Measurements from ENCODE around the gene POLRMT.

POLRMT gene

DNA sequence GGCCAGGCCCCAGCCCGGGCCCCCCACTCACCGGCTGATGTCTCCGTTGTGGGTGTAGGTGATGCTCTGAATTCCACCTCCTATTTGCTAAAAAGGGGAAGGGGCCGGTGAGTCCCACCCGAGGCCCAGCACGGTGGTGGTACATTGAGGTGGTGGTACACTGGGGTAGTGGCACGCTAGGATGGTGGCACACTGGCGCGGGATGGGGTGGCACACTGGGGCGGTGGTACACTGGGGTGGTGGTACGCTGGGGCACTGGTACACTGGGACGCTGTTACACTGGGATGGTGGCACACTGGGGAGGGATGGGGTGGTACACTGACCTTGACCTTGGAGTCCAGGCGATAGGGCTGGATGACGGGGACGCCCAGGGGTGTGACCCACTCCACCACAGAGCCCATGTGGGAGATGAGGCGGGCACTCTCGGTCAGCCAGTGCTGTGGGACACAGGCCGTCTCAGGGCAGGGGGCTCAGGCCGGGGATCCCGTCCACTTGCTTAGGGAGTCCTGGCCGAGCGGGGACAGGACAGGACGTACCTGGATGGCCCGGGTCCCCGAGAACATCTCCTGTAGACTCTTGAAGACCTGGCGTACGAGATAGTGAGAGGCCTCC lies 14.6 kb downstream of the POLRMT start:
- Histone ChIP-seq H3K9me3 (ENCODE audit: control insufficient read depth, low read length) (no peaks in the 10 kb centered on the region), H3K27ac (no peak overlapping the region), H3K4me1 (no peaks in the 10 kb centered on the region), H3K4me3 (ENCODE audit: low read depth, low read length) (no peak overlapping the region), H3K27me3 (ENCODE audit: control insufficient read depth, insufficient read depth, low read length) (no peaks in the 10 kb centered on the region), H3K79me2 (no peaks in the 10 kb centered on the region), H2AFZ (no peak overlapping the region), H3K9ac (no peak overlapping the region), H3K4me2 (ENCODE audit: low read length) (no peak overlapping the region), H3K36me3 (ENCODE audit: control insufficient read depth, insufficient read depth, low read length) (no peaks in the 10 kb centered on the region)
- TF ChIP-seq, protein P1, sequence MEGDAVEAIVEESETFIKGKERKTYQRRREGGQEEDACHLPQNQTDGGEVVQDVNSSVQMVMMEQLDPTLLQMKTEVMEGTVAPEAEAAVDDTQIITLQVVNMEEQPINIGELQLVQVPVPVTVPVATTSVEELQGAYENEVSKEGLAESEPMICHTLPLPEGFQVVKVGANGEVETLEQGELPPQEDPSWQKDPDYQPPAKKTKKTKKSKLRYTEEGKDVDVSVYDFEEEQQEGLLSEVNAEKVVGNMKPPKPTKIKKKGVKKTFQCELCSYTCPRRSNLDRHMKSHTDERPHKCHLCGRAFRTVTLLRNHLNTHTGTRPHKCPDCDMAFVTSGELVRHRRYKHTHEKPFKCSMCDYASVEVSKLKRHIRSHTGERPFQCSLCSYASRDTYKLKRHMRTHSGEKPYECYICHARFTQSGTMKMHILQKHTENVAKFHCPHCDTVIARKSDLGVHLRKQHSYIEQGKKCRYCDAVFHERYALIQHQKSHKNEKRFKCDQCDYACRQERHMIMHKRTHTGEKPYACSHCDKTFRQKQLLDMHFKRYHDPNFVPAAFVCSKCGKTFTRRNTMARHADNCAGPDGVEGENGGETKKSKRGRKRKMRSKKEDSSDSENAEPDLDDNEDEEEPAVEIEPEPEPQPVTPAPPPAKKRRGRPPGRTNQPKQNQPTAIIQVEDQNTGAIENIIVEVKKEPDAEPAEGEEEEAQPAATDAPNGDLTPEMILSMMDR (IDR thresholded peaks at IDR 0.05) = no peak

DNA sequence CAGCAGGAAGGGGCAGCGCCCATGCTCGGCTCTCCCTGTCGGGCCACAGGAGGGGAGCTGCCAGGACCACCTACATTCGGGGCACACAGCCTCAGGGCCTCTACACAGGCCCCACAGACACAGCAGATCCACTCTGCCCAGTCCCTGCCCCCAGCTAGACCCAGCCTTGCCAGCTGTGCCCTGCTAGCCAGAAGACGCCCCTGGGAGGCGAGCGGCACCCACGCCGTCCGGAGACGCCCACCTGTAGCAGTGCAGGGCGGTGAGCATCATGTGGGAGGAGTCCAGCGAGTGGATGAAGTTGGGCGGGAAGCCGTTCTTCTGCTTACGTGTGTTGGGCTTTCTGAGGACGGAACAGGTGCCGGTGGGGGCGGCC lies 15.1 kb downstream of the POLRMT start:
- no peak overlapping the region for H3K9ac ChIP-seq
- no peak overlapping the region for H3K4me3 ChIP-seq (ENCODE audit: low read depth, low read length)
- no peaks in the 10 kb centered on the region for H3K27me3 ChIP-seq (ENCODE audit: control insufficient read depth, insufficient read depth, low read length)
- TF ChIP-seq, protein P1 (IDR thresholded peaks at IDR 0.05) = no peak
- H3K9me3 ChIP-seq (ENCODE audit: control insufficient read depth, low read length) = no peaks in the 10 kb centered on the region
- no peak overlapping the region for H3K4me2 ChIP-seq (ENCODE audit: low read length)
- H3K4me1 ChIP-seq = no peaks in the 10 kb centered on the region
- no peak overlapping the region for H2AFZ ChIP-seq
- H3K36me3 ChIP-seq (ENCODE audit: control insufficient read depth, insufficient read depth, low read length) = no peaks in the 10 kb centered on the region
- no peaks in the 10 kb centered on the region for H3K79me2 ChIP-seq
- no peak overlapping the region for H3K27ac ChIP-seq

DNA sequence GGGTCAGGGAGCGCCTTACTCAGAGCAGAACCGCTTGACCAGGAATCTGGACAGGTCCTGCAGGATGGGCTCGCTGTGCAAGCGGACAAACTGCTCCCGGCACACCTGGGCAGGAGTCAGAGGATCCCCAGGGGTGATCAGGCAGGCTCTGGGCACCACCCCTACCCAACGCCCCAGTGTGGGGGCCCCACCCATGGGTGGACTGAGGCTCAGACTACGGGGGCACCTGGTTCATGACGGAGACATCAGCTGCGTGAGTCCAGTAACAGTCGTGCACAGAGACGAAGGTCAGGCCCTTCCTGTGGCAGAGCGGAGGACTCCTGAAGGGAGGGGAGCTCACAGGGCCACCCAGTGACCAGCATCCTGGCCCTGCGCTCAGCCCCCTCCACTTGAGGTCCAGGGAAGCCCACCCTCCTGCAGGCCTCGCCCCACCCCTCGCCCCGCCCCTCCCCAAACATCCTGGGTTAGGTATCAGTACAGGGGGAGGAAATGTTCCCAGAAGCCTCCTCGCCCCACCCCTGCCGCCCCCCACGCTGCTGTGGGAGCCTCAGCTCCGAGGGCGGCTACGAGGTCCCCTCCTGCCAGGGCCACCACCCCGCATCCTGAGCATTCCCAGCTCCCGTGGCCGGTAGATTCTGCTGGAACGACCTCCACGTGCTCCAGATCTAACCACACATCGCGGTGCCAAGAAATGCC lies 15.6 kb downstream of the POLRMT start:
- H3K4me1 ChIP-seq = no peaks in the 10 kb centered on the region
- no peaks in the 10 kb centered on the region for H3K36me3 ChIP-seq (ENCODE audit: control insufficient read depth, insufficient read depth, low read length)
- no peak overlapping the region for H3K4me2 ChIP-seq (ENCODE audit: low read length)
- H3K9ac ChIP-seq = no peak overlapping the region
- no peaks in the 10 kb centered on the region for H3K27me3 ChIP-seq (ENCODE audit: control insufficient read depth, insufficient read depth, low read length)
- no peak overlapping the region for H2AFZ ChIP-seq
- H3K79me2 ChIP-seq = no peaks in the 10 kb centered on the region
- no peaks in the 10 kb centered on the region for H3K9me3 ChIP-seq (ENCODE audit: control insufficient read depth, low read length)
- H3K4me3 ChIP-seq (ENCODE audit: low read depth, low read length) = no peak overlapping the region
- TF ChIP-seq, protein P1 (IDR thresholded peaks at IDR 0.05) = no peak
- no peak overlapping the region for H3K27ac ChIP-seq

DNA sequence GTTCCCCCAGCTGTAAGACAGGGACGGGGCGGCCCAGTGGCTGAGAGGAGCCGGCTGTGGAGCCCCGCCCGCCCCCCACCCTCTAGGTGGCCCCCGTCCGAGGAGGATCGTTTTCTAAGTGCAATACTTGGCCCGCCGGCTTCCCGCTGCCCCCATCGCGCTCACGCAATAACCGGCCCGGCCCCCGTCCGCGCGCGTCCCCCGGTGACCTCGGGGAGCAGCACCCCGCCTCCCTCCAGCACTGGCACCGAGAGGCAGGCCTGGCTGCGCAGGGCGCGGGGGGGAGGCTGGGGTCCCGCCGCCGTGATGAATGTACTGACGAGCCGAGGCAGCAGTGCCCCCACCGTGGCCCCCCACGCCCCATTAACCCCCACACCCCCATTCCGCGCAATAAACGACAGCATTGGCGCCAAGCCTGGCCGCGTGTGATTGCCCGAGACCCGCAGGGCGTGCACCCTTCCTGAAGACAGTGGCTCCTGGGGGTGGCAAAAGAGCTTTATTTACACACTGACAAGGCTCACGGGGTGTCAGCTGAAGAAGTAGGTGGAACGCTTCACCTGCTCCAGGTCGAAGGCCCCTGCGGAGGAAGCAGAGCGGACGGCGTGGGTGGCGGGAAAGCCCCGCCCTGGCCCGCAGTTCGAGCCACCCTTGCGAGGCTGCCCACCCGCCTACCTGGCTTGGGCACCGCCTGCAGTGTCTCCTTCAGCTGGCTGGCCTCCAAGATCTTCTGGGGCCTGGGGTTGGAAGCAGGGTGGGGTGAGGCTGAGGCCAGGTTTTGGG lies 16.4 kb downstream of the POLRMT start:
- Histone ChIP-seq H3K79me2 (no peaks in the 10 kb centered on the region), H3K9ac (no peak overlapping the region), H2AFZ (no peak overlapping the region), H3K9me3 (ENCODE audit: control insufficient read depth, low read length) (no peaks in the 10 kb centered on the region), H3K36me3 (ENCODE audit: control insufficient read depth, insufficient read depth, low read length) (no peaks in the 10 kb centered on the region), H3K4me3 (ENCODE audit: low read depth, low read length) (no peak overlapping the region), H3K4me1 (no peaks in the 10 kb centered on the region), H3K27me3 (ENCODE audit: control insufficient read depth, insufficient read depth, low read length) (no peaks in the 10 kb centered on the region), H3K4me2 (ENCODE audit: low read length) (no peak overlapping the region), H3K27ac (no peak overlapping the region)
- TF ChIP-seq, protein P1 (IDR thresholded peaks at IDR 0.05) = no peak
